ENCODE results near the gene NTMT1. TPM values are rescaled to one million over a fixed set of nuclear protein-coding genes. Genes with fewer than 3 reads are reported as not detected.
"Not testable (repeated sequence)": the region's sequence is repeated elsewhere in the genome, so short reads cannot be mapped to it uniquely, and the experiment has no call there.

NTMT1 gene
- total RNA-seq, 6 donors from 2014 or later = 15.0 to 37.7 (median 23.6) TPM

DNA sequence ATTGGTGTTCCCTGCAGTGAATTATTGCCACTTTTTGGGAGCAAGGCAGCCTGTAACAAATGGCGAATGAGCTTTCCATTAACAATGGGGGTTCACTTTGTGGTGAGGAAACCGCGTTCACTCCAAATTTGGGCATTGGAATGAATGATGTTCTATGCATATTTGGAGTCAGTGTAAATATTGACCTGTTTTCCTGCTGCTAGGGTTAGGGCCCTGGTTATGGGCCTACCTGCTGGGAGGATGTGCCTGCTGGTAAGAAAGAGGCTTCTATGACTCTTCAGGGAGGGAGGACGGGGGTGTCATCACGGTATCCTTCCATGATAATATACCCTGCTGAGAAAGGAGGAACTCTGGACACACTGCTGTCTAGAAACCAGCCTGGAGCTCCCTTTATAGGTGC is 34.0 kb upstream of the NTMT1 start:
- 79 to 89% methylated on average over 5 of the region's 5 CpGs for WGBS, 2 donors
- no peak overlapping the region for H3K27ac ChIP-seq

DNA sequence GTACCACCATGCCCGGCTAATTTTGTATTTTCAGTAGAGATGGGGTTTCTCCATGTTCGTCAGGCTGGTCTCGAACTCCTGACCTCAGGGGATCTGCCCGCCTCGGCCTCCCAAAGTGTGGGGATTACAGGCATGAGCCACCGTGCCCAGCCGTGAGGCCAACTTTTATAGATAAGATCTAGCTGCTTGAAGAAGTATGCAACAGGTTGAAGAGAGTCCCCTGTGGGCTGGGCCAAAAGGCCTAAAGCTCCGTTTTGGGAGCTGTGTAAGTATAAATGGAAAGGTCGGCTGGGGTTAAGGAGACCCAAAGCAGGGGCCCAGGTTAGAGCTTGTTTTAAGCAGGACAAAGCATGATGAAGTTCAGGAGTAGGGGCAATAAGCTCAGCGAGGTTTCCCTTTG is 33.2 kb upstream of the NTMT1 start:
- 83 to 85% methylated on average over 10 of the region's 10 CpGs for WGBS, 2 donors
- not testable (repeated sequence) for ATAC-seq (ENCODE audit: low FRiP score in 2 of 2); DNase-seq; H3K36me3 ChIP-seq; H3K27me3 ChIP-seq; H3K27ac ChIP-seq; H3K9me3 ChIP-seq; H3K4me3 ChIP-seq
- H3K4me1 ChIP-seq = peaks cover 20 to 31% (median 24%) of the 10 kb centered on the region in 4 donors

More for the DNA sequence above, 34.0 kb upstream of the NTMT1 start:
- DNase-seq (no peak), ATAC-seq (ENCODE audit: low FRiP score in 2 of 2) (no peak)
- Histone ChIP-seq H3K36me3 (no peaks in the 10 kb centered on the region), H3K27me3 (no peaks in the 10 kb centered on the region), H3K4me1 (peaks cover 12 to 22% (median 15%) of the 10 kb centered on the region in 4 donors), H3K4me3 (no peak overlapping the region), H3K9me3 (no peaks in the 10 kb centered on the region)
- TF ChIP-seq EP300 (IDR thresholded peaks at IDR 0.05) (no peak), POLR2AphosphoS5 (IDR thresholded peaks at IDR 0.05) (no peak), CTCF (IDR thresholded peaks at IDR 0.05) (no peak), POLR2A (IDR thresholded peaks at IDR 0.05) (no peak)

DNA sequence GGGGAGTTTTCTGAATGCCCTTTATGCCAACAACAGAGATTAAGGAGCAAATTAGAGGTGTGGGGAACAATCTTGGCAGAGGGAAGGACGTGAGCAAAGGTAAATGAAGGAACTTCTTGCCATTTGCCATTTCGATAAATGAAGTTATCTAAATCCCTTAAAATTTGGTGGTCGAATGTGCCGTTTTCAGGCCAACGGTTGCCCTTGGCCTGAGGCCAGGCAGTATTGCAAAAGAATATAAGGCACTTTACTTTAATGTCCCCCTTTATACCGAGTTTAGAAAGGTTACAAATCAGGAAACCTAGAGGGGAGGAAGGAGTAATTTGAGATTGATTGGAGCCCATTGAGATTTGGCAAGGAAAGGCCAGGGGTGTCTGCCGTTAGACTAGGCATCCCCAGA is 31.3 kb upstream of the NTMT1 start:
- no peaks in the 10 kb centered on the region for H3K36me3 ChIP-seq
- no peak for DNase-seq
- H3K4me1 ChIP-seq = peaks cover 25 to 38% (median 32%) of the 10 kb centered on the region in 4 donors
- H3K4me3 ChIP-seq = no peak overlapping the region
- no peak for ATAC-seq (ENCODE audit: low FRiP score in 2 of 2)
- no peaks in the 10 kb centered on the region for H3K9me3 ChIP-seq
- TF ChIP-seq POLR2A (IDR thresholded peaks at IDR 0.05) = no peak
- peak overlapping the region in 2 of 4 donors; percentile 13 to 57 for H3K27ac ChIP-seq
- no peaks in the 10 kb centered on the region for H3K27me3 ChIP-seq
- WGBS, 2 donors = 33 to 37% methylated on average over 7 of the region's 7 CpGs

- H3K4me1 ChIP-seq = peaks cover 25 to 38% (median 32%) of the 10 kb centered on the region in 4 donors
- H3K27ac ChIP-seq = peak overlapping the region in 3 of 4 donors; percentile 13 to 57 (median 30)
- H3K4me3 ChIP-seq = no peak overlapping the region
- H3K9me3 ChIP-seq = no peaks in the 10 kb centered on the region
- TF ChIP-seq CTCF (IDR thresholded peaks at IDR 0.05) = no peak
- no peak for TF ChIP-seq POLR2AphosphoS5 (IDR thresholded peaks at IDR 0.05)
- TF ChIP-seq EP300 (IDR thresholded peaks at IDR 0.05) = no peak
- no peak for TF ChIP-seq POLR2A (IDR thresholded peaks at IDR 0.05)
- DNase-seq (no peak), ATAC-seq (ENCODE audit: low FRiP score in 2 of 2) (no peak)
- WGBS, 2 donors = 48 to 56% methylated on average over 5 of the region's 5 CpGs
- no peaks in the 10 kb centered on the region for H3K27me3 ChIP-seq
- no peaks in the 10 kb centered on the region for H3K36me3 ChIP-seq
Measured at GRCh38 chr9:129595311-129595741, 30.6 kb upstream of the NTMT1 start.

GRCh38 chr9:129595903-129596540 is 29.9 kb upstream of the NTMT1 start:
- Histone ChIP-seq H3K9me3 (no peaks in the 10 kb centered on the region), H3K4me1 (peaks cover 25 to 38% (median 32%) of the 10 kb centered on the region in 4 donors), H3K27me3 (no peaks in the 10 kb centered on the region), H3K4me3 (peak overlapping the region in 1 of 4 donors; percentile 44), H3K27ac (peak overlapping the region; percentile 30 to 92 (median 84)), H3K36me3 (no peaks in the 10 kb centered on the region)
- no peak for TF ChIP-seq EP300 (IDR thresholded peaks at IDR 0.05)
- no peak for TF ChIP-seq POLR2AphosphoS5 (IDR thresholded peaks at IDR 0.05)
- no peak for TF ChIP-seq POLR2A (IDR thresholded peaks at IDR 0.05)
- no peak for TF ChIP-seq CTCF (IDR thresholded peaks at IDR 0.05)
- DNase-seq = no peak
- ATAC-seq (ENCODE audit: low FRiP score in 2 of 2) = peak in 1 of 2 donors; percentile 28
- WGBS, 2 donors = 67 to 80% methylated on average over 3 to 6 of the region's 6 CpGs
